Cardiac fibroblast (primary cell): ENCODE measurements around the gene GRIK3.

Experiments used
- DNase-seq, 2 donors: peaks; one replicate each; pipeline versions ENCODE4 v3.0.0 to v3.0.0-alpha.2; 2010; ENCODE audit warnings: low read depth in 2 of 2
- H3K4me3 ChIP-seq, 2 donors: replicated peaks in 1 of 2; 1 replicate in 1 of 2; 2 replicates in 1 of 2; pipeline ENCODE4 v1.5.1; 2011; ENCODE audit warnings: low read depth in 2 of 2, low read length in 2 of 2, mild to moderate bottlenecking in 2 of 2, moderate library complexity in 1 of 2
- TF ChIP-seq, protein P1 (sequence below): IDR thresholded peaks from one replicate; pipeline ENCODE4 v1.5.1; 2011; ENCODE audit warnings: low read depth, mild to moderate bottlenecking, low read length, inconsistent platforms

GRIK3 gene

DNA sequence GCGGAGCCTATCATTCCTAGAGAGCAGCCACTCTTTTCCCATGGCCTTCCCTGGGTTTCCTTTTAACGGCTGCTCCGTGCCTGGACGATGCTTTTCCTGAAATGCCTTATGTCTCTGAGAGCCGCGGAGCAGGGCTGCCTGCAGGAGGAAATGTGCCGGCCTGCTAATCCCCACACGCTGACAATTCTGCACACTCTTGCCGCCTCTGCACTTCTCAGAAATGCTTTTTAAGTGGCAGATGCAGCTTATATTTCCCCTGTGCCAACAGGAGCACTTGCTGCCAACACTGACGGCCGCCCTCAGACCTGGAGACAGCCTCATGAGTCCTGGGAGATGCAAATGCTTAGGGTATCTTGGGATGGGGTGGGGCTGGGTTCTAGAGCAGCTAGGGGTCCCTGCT lies 253.2 kb downstream of the GRIK3 start:
- TF ChIP-seq, protein P1, sequence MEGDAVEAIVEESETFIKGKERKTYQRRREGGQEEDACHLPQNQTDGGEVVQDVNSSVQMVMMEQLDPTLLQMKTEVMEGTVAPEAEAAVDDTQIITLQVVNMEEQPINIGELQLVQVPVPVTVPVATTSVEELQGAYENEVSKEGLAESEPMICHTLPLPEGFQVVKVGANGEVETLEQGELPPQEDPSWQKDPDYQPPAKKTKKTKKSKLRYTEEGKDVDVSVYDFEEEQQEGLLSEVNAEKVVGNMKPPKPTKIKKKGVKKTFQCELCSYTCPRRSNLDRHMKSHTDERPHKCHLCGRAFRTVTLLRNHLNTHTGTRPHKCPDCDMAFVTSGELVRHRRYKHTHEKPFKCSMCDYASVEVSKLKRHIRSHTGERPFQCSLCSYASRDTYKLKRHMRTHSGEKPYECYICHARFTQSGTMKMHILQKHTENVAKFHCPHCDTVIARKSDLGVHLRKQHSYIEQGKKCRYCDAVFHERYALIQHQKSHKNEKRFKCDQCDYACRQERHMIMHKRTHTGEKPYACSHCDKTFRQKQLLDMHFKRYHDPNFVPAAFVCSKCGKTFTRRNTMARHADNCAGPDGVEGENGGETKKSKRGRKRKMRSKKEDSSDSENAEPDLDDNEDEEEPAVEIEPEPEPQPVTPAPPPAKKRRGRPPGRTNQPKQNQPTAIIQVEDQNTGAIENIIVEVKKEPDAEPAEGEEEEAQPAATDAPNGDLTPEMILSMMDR = no peak
- DNase-seq = no peak
- H3K4me3 ChIP-seq = no peak overlapping the region

DNA sequence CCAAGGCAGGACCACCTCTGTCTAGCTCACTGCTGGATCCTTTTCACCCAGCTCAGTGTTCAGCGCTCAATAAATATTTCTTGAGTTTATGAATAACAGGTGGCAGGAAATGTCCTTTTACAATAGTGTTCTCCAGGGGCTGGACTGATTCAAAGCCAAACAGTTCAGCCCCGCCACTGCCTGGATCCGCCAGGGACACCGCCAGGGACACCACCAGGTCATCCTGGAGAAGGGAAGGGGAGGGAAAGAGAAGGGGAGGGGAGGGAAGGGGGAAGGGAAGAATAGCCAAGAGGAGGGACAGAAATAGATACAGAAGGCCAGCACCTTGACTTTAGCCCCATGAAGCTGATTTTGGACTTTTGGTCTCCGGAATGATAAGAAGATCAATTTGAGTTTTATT lies 255.6 kb downstream of the GRIK3 start:
- DNase-seq = no peak
- TF ChIP-seq, protein P1 = no peak
- H3K4me3 ChIP-seq = no peak overlapping the region

DNA sequence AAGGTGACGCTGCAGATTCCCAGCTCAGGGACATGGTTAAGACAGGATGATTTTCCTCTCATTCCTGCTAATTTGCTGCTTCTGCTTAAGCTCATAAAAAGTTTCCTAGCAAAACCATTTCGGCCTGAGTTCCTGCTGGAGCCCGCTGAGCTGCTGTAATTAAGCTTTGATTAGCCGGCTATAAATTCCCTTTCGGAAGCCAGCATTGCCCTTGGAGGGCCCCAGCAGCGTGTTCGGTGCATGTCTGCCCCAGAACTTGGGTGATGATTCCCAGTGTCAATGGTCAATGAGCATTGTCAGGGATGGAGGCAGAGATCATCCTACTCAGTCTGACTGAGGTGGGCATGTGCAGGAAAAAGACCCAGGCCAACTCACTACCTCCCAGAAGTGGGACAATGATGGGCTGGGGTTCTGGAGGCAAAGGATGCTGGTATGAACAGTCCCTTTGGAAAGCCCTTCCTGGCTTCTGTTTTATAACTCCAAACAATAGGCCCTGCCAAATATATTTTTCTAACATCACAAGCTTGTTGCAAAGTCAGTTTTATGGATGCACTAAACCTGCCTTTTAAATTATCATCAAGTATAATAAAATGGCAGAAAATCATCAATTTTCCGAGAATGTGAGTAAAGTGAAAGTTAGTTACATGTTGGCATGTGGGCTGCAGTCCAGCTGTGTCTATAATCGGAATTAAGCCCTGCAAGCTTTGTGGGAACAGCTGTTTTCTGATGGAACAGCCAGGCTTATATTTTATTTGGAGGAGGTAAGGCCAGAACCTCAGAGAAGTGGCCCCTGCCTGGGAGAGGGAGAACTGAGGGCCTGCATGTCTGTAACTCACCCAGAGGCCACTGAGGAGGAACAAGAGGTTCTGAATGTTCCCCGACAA lies 257.1 kb downstream of the GRIK3 start:
- no peak overlapping the region for H3K4me3 ChIP-seq
- TF ChIP-seq, protein P1 = no peak
- no peak for DNase-seq

DNA sequence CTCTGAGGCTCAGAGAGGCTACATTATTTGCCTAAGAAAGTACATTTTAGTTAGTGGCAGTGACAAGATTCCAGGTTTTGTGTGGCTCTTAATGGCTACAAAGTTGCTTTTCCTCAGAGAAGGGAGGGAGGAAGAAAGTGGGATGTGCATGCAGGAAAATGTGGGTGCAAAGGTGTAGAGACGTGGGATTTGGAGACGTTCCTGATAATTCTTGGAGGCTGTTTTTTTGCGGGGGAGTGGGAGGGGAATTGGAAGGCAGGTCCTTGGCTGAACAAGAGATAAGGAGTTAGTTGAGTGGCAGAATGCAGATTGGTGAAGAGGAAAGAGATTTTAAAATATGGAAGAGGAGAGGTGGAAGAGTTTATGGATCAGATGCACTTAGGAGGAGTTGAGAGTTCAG lies 258.1 kb downstream of the GRIK3 start:
- TF ChIP-seq, protein P1 = no peak
- no peak for DNase-seq
- H3K4me3 ChIP-seq = no peak overlapping the region

DNA sequence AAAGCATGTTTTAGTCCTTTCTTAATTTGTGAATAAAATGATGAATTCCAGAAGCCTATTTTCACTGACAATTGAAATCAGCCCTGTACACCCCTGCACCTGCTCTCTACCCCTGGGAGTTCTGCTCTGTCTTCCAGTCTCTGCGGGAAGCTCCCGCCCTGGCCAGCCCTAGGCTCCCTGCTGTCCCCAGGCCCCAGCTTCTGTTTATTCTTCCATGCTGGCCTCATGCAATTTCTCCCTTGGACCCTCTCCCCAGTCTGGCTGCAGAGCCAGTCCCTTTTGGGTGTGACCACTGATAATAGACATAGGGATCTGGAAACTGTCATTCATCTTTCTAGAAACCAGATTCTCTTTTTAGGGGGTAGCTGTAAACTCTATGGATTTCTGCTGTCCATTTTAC lies 258.6 kb downstream of the GRIK3 start:
- DNase-seq = no peak
- no peak overlapping the region for H3K4me3 ChIP-seq
- TF ChIP-seq, protein P1 = no peak

DNA sequence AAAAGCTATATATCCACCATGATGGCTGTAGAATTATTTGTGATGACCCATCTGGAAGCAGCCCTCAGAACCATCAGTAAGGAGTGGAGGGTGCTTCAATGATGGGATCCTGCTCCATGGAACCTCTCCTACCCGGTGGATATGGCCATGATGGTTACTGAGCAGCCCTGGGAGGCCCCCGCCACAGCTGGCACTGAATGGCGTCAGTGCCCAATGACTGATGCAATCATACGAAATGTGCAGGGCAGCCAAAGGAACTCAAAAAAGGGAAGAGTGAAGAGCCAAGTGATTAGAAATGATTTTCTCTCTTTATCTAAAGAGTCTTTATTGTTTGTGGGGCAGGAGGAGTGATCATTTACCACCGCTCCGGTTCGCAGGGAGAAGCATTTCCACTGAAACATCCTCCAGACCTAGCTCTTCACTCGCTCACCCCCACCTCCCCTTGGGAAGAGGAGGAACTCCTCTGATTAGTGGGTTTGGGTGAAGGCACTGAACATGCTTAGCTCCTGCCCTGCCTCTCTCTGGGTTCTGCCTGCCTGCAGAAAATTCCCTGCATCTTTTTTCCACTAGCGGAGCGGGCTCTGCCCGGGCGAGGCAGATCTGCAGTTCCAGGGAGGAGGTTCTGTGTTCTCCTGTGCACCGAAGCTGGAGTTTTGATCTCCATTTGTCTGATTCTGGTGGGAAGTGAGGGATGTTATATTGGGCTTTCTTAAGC lies 260.3 kb downstream of the GRIK3 start:
- no peak overlapping the region for H3K4me3 ChIP-seq
- TF ChIP-seq, protein P1 = no peak
- DNase-seq = no peak
